Fibroblast of skin of right quadriceps (primary cell): ENCODE results near the gene SORCS3.

Experiments
- DNase-seq: peaks from one replicate; pipeline ENCODE4 v3.0.0-alpha.2; 2013

SORCS3 gene

GRCh38 chr10:105029286-105029685 is 388.2 kb downstream of the SORCS3 start:
- DNase-seq: no peak

GRCh38 chr10:105037022-105037421 is 395.9 kb downstream of the SORCS3 start:
- DNase-seq: no peak

- DNase-seq: no peak
Observed at GRCh38 chr10:105041956-105042355, 400.9 kb downstream of the SORCS3 start.

GRCh38 chr10:105042906-105043552 is 401.9 kb downstream of the SORCS3 start:
- DNase-seq: no peak

- no peak for DNase-seq
Observed at GRCh38 chr10:105044902-105045301, 403.8 kb downstream of the SORCS3 start.

- no peak for DNase-seq
Observed at GRCh38 chr10:105056413-105056812, 415.3 kb downstream of the SORCS3 start.

- DNase-seq: peak; percentile 71
Observed at GRCh38 chr10:105062951-105063350, 421.9 kb downstream of the SORCS3 start.

- peak; percentile 64 for DNase-seq
Observed at GRCh38 chr10:105063796-105064195, 422.7 kb downstream of the SORCS3 start.

- DNase-seq: peak; percentile 81
Observed at GRCh38 chr10:105068497-105068896, 427.4 kb downstream of the SORCS3 start.

- DNase-seq: no peak
Observed at GRCh38 chr10:105070249-105070648, 429.2 kb downstream of the SORCS3 start.

GRCh38 chr10:105070952-105071351 is 429.9 kb downstream of the SORCS3 start:
- no peak for DNase-seq

- no peak for DNase-seq
Observed at GRCh38 chr10:105071980-105072379, 430.9 kb downstream of the SORCS3 start.

GRCh38 chr10:105073999-105074398 is 432.9 kb downstream of the SORCS3 start:
- DNase-seq: no peak

- DNase-seq: peak; percentile 6
Observed at GRCh38 chr10:105075031-105075430, 433.9 kb downstream of the SORCS3 start.

- no peak for DNase-seq
Observed at GRCh38 chr10:105085980-105086379, 444.9 kb downstream of the SORCS3 start.

- peak; percentile 11 for DNase-seq
Observed at GRCh38 chr10:105094048-105094447, 453.0 kb downstream of the SORCS3 start.

- no peak for DNase-seq
Observed at GRCh38 chr10:105096316-105096715, 455.2 kb downstream of the SORCS3 start.

- DNase-seq: no peak
Observed at GRCh38 chr10:105102977-105103376, 461.9 kb downstream of the SORCS3 start.

GRCh38 chr10:105104297-105104696 is 463.2 kb downstream of the SORCS3 start:
- DNase-seq: no peak

- DNase-seq: no peak
Observed at GRCh38 chr10:105109164-105109563, 468.1 kb downstream of the SORCS3 start.

- DNase-seq: no peak
Observed at GRCh38 chr10:105112862-105113261, 471.8 kb downstream of the SORCS3 start.

- DNase-seq: no peak
Observed at GRCh38 chr10:105113666-105114065, 472.6 kb downstream of the SORCS3 start.

- DNase-seq: no peak
Observed at GRCh38 chr10:105121743-105122142, 480.7 kb downstream of the SORCS3 start.

GRCh38 chr10:105128111-105128510 is 487.0 kb downstream of the SORCS3 start:
- DNase-seq: no peak

- DNase-seq: no peak
Observed at GRCh38 chr10:105138358-105138757, 497.3 kb downstream of the SORCS3 start.
